ENCODE data around the gene CFAP100.

The CFAP100 gene

DNA sequence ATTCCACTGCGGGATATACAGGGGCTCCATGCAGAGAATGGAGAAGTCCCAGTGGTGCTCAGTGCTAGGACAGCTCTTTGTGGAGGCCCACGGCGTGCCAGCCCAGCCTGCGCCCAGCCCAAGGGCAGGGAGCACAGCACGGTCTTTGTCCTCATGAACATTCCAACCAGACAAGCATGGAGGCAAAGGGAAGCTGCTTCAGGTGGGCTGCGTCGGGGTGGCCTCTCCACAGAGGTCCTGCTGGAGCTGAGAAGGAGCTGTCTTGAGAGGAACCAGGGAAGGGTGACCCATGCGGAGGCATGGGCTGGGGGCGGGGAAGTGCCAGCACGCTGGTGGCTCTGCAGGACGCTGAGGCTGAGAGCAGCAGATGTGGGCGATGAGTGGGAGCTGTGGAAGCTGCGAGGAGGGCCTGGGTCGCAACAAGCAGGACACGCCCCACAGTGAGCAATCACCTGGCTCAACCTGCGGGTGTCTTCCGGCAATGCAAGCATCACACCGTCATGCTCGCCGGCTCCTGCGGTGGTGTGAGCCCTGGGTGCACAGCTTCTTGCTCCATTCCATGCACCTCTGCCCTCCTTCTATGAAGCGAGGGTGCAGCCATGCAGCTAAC, 23.5 kb upstream of the CFAP100 start:
- intact Hi-C loops (cut with DNase I): no loop called here
- peak in 4 of 42 donors; percentile 5 to 19 (median 10) for DNase-seq

DNA sequence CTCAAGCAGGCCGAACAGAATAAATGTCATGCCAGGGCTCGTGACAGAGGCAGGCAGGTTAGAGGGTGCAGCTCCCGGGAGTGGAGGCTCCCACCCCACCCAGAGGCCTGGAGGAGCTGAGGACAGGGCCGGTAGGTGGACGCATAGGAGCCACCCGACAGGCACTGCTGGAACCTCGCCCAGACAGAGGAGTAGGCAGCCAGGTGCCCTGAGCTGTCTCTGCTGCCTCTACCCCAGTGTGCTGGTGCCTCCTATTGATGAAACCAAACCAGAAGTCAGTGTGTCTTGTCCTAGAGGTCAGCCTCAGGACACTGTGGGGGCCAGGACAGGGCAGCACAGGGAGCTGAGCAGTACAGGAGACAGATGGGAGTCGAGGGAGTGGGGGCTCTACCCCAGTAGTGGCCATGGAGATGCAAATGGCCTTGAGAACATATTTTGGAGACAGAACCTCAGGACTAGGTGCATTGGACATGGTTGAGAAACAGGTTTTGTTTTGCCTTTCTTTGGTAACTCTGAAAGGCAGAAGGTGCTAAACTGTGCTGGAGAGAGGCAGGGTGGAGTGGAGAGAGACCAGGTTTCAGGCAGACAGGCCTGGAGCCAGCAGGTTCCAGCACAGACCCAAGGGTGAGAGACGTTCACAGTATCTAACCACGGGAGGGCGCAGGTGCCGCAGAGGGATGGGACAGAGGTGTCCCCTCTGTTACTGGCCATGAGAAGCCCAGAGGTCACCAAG, 22.1 kb upstream of the CFAP100 start:
- intact Hi-C loops (cut with DNase I): no loop called here
- DNase-seq: peak in 8 of 42 donors; percentile 2 to 26 (median 9)

DNA sequence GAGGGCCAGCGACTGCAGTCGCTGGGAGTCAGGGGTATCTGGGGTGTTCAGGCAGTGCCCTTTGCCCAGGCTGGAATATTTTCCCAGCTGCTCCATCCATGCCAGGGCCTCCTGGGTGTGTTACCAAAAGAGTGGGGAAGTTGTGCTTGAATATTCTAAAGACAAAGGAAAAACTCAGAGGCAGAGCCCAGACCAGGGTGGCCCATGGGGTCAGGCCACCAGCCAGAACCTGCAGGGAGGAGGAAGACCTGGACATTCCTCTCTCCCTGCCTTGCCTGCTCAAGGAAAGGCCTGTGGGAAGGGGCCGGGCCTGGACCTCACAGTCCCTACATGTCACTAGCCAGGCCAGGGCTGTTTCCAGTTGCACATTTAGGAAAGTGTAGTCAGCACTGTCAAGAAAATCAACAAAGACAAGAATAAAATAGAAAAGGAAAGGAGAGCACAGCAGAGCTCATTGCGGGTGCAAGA, 21.5 kb upstream of the CFAP100 start:
- DNase-seq: peak in 7 of 42 donors; percentile 4 to 22 (median 7)
- intact Hi-C loops (cut with DNase I): no loop called here

DNA sequence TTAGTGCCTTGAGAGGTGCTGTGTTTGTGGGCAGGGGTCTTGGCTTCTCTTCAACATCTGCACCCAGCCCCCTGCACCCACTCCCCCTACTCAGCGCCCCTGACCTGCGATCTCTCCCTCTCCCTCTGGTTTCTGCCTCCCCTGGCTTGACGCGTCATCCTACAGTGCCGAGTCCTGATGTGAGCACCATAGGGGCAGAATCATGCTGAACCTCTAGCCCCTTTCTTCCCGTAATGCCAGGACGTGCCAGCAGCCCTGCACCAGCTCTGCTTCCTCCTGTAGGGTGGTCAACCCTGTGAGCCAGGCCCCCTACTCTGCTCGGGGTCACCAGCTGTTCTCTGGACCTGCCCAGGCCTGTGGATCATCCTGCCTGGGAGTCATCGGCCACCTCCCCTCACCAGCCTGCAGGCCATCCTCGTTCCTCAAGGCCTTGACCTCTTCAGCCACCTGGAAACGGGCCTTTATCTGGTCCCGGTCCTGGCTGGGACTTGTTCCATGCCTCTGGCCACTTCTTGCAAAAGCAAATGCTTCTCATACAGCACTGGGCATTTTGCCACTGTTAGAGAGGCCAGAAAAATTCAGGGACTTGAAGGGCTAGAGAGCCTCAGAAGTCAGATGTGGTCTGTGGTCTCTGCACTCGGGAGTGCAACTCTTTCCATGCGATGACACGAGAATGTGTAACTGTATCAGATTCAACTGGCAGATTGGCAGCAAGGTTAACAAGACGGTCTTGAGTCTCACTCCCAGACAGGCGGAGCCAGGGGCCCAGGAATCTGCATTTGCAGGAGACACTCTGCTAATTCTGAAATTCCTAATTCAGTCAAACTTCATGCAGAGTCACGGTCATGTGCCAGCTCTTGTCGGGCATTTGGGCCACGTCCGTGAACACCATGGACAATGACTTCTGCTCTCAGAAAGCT, 20.8 kb upstream of the CFAP100 start:
- intact Hi-C loops (cut with DNase I): no loop called here

DNA sequence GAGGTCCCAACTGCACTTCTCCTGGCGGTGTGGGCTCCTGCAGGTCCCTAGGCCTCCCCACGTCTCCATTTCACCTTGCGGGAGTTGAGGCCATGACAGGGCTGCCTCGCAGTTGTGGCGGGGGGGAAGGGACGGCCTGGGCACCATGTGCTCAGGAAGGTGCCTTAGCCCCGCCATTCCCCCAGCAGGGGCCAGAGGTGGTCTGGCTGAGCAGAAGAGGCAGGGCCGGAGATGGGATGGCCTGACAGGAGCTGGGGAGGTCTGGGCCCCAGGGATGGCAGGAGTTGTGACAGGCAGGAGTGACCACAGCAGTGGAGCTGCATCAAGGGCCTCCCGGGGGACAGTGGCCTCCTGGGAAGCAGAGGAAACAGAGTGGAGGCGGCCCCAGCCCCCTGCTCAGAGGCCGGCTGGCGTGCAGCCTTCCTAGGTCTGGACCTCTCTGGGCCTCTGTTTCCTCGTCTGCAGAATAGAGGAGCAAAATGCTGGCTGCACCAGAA, 18.8 kb upstream of the CFAP100 start:
- peak in 8 of 42 donors; percentile 8 to 37 (median 18) for DNase-seq
- intact Hi-C loops (cut with DNase I): no loop called here

More for the DNA sequence above, 20.8 kb upstream of the CFAP100 start:
- peak in 15 of 42 donors; percentile 14 to 78 (median 39) for DNase-seq

DNA sequence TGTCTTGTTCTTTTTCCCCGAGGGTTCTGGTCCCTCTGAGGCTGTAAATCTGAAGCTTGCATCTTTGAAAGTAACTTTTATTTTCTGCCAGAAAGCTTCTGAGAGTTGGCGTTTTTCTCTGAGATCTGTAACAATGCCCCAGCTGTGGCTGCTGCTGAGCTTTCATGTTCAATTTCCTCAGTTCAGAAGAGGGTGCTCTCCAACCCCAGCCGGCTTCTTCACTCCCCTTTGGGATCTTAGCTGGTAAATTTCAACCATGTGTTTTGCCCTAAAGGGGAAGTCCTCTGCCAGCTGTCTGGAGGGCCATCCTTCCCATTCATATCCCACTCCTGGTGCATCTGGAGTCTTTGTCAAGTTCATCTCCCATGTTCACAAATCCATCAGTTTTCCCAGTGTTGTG, 18.3 kb upstream of the CFAP100 start:
- intact Hi-C loops (cut with DNase I): no loop called here
- peak in 6 of 42 donors; percentile 12 to 58 (median 28) for DNase-seq

DNA sequence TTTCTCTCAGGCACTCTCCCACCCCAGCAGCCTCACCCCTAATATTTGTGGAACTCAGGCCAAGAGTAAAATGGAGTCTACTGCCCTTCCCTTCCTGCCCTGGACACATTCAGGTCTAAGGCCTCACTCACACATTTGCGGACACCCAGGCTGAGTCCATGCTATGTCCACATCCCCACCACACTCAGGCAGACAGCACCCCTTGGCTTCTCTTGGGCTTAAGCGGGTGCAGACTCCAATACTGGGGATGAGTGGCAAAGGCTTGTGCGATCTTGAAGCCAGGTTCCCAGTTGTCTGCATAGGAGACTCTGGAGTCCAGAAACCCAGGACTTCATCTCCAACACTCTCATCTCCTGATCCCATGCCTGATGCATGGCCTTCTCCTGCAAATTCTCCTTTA, 17.5 kb upstream of the CFAP100 start:
- DNase-seq: peak in 6 of 42 donors; percentile 2 to 16 (median 8)
- intact Hi-C loops (cut with DNase I): no loop called here

DNA sequence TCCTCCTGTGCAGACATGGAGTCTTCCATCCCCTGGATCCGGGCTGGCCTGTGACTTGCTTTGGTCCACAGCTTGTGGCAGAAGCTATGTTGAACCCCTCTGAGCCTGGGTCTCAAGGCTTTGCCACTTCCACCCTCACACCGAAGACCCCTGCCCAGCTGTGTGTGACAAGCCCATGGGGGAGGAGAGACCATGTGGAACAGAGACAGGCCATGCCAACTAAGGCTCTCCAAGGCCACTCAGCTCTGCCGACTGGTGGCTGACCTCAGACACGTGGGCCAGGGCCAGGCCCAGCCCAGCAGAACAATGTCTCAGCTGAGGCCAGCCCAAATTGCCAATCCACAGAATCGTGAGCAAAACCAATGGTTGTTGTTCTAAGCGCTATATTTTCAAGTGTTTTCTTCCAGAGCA, 16.4 kb upstream of the CFAP100 start:
- DNase-seq: peak in 6 of 42 donors; percentile 6 to 36 (median 20)
- intact Hi-C loops (cut with DNase I): no loop called here

DNA sequence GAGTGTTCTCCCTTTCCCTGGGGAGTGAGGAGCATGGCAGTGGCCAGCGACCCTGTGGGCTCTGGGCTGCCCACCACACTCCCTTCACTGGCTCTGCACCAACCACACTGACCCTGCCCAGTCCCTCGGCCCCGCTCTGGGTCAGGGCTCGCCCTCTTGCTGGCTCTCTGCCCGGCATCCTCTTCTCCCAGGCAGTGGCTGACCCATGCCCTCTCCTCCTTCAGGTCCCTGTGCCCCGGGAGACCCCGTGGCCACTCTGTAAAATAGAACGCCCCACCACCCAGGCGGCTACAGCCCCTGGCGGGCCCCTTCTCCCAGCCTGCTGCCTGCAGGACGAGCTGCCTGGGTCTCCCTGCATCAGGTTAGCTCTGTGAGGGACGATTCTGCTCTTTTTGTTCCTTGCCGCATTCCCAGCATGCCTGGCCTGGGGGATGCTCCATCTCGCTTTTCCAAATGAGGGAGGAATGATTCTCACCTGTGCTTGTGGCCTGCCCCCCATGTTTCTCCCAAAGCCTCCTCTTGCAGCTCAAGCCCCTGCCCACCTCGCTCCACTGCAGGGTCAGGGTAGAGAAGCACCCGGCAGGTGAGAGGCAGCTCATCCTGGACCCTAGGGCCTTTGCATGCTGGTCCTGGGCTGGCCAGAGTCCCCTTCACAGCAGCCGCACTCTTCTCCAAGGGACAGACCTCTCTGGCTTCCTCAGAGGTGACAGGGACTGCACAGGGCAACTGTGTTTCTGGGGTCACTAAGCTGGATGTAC, 14.5 kb upstream of the CFAP100 start:
- DNase-seq: peak in 5 of 42 donors; percentile 4 to 29 (median 18)
- intact Hi-C loops (cut with DNase I): no loop called here

DNA sequence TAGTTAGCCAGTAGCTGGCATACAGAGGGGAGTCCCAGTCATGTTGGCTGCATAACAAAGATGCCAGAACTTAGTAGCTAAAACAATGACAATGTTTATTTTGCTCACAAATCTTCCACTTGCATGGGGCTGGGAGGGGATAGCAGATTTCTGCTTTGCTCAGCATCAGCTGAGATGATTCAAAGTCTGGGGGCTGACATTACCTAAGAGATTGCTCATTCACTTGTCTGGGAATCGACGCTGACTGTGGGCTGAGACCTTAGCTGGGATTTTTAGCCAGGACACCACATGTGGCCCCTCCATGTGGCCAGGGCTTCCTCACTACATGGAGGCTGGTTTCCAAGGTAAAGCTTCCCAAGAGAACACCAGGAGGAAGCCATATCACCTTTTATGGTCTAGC, 12.7 kb upstream of the CFAP100 start:
- intact Hi-C loops (cut with DNase I): no loop called here
- peak in 4 of 42 donors; percentile 2 to 33 (median 12) for DNase-seq

DNA sequence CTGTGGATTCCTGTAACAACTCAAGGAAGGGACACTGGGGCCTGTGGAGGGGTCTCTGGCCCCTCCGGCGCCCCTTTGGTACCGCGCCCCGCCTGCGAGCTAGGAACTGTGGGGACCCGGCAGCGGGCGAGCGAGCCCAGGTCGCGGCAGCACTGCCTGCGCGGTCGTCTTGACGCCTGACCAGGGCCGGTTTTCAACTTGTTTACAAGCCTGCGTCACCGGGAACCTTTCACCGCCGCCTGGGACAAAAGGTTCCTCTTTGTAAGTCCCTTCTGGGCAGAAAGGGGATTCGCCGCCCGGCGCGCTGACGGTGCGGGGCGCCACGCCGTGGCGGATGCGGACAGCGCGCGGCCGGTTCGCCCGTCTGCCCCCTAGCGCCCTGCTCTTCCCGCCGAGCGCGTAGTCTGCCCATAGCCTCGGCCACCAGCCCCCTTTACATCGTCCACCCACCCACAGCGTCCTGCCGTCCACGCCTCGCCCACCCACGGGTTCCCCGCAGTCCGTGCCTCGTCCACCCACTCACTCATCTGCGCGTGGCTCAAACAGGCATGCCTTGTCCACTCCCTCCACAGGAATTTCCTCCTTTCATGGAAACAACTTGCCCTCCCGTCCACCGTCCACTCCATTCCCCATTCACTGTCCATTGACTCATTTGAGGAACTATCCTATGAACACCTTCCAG, 5.5 kb upstream of the CFAP100 start:
- DNase-seq: peak; percentile 75 to 95 (median 89)
- intact Hi-C loops (cut with DNase I): loop anchor here (2.0 kb wide), 1 partner anchor 130 kb away; no protein-coding TSS in a partner anchor

DNA sequence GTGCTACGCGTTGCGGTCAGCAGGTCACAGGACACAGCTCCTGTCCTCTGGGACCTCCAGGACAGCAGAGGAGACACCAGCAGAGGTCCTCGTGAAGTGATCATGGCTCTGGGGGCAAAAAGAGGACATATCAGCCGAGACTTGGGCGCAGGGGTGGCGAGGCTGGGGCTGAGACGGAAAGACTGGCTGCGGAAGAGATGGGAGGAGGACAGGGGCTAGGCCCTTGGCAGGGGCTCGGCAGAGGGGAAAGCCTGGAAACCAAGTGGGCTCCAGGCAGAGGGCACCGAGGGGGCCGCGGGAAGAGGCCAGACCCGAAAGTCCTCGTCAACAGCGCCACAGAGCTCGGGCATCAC, 4.9 kb upstream of the CFAP100 start:
- DNase-seq: peak in 1 of 42 donors; percentile 28
- intact Hi-C loops (cut with DNase I): loop anchor here (2.0 to 10.0 kb wide), 2 partner anchors 85 to 131 kb away; partner anchors contain the start of gene ZXDC

DNA sequence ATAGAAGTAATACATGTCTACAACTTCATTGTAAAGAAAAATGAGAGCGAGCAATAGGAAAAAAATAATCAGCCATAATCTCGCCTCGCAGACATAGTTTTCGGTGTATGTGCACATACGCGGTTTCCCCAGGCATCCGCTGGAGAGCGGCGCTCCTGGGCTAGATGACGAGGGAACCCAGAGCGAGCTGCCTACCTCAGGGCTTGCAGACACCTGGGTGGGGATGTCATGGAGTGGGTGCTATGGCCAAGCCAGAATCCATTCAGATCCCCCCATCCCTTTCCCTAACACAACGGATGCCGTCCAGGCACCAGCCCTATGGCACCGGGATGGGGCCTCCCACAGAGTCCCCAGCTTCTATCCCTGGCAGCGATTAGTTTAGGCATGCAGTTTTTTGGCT, 4.5 kb upstream of the CFAP100 start:
- peak in 1 of 42 donors; percentile 25 for DNase-seq
- intact Hi-C loops (cut with DNase I): loop anchor here (10.0 kb wide), 1 partner anchor 85 kb away; the partner anchor contains the start of gene ZXDC

DNA sequence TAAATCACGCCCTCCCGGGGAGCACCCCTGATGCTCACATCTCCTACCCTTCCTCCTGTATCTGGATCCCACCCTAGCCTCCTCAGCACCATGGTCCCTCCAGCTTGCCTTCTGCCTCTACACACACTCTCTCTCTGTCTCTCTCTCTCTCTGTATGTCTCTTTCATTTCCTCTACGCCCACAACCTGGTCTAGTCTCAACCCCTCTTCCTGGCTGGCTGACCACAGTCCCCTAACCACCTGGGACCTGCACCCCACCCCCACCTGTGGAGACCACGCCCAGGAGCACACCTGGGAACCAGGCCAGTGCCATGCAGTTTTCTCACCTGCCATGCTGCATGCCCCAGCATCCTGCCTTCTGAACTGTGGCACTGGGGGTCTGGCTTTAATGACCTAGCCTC, 4.0 kb upstream of the CFAP100 start:
- no peak for DNase-seq
- intact Hi-C loops (cut with DNase I): loop anchor here (10.0 kb wide), 1 partner anchor 84 kb away; the partner anchor contains the start of gene ZXDC

DNA sequence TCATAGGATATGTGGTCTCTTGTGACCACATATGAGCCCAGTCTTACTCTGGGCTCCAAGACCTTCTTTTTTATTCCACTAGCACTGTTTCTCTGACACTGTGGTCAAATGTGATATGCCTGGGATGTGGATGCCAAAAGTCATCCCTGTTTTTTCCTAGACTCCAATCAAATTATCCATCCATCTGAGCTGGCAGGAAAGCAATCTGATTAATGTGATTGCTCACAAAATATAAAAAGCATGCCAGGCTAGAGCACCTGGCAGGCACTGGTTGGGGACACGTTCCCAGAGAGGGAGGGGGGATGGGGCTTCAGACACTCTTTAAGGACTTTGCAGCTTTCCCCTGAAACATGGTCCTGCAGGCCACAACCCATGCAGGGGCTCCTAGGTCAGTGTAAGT, 3.1 kb upstream of the CFAP100 start:
- peak in 2 of 42 donors; percentile 2 to 11 for DNase-seq
- intact Hi-C loops (cut with DNase I): loop anchor here (10.0 kb wide), 1 partner anchor 83 kb away; the partner anchor contains the start of gene ZXDC

DNA sequence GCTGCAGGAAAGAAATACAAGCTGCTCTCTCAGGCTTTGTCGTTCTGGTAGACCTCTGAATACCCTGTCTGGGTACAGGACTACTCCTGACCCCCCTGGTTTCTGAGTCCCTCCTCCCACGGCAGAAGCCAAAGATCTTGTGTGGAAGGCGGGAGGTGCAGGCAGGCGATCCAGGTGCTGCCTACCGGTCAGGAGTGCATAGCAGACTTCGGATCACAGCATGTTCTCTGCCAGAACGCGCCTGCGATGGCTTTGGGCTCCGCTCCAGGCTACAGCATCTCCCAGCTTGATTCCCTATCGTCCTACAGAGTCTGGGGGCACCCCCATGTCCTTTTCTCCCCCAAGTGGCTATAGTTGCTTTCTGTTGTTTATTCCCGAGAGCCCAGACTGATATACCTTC, 2.5 kb upstream of the CFAP100 start:
- intact Hi-C loops (cut with DNase I): loop anchor here (10.0 kb wide), 1 partner anchor 83 kb away; the partner anchor contains the start of gene ZXDC
- DNase-seq: peak in 2 of 42 donors; percentile 18 to 22

DNA sequence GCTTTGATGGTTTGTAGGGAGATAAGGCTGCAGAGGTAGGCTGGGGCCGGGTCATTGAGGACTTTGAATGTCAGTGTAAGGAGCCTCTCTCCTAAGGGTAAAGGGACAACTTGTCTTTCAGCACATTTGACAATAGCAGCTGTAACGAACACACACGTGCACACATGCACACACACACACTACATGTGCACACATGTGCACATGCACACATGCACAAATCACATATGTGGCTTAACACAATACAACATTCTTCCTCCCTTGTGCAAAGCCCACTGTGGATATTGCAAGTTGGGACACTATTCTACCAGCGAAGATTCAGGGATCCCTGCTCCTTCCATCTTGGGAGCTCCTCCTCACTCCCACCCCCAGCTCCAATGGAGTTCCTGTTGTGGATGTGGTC, 1.1 kb upstream of the CFAP100 start:
- intact Hi-C loops (cut with DNase I): loop anchor here (10.0 kb wide), 1 partner anchor 81 kb away; the partner anchor contains the start of gene ZXDC
- peak in 1 of 42 donors; percentile 14 for DNase-seq

Measured in head of caudate nucleus (tissue), 42 donors.